Activated CD4-positive, alpha-beta T cell treated with anti-CD3 and anti-CD28 coated beads, Interleukin-2, amount 10 ng/mL, durations not matched to agents 7 days and 5 days (primary cell): ENCODE results near the gene ARFGAP2. TPM values are rescaled to one million over a fixed set of nuclear protein-coding genes. Genes with fewer than 3 reads are reported as not detected.

Experiments
- microRNA-seq: library from miRNA; unstranded; fragments of <30 nt; microRNA quantifications from one replicate; pipeline ENCODE4 v1.2.0, GENCODE V29; 2021; ENCODE audit warnings: borderline microRNAs expressed, borderline replicate concordance
- total RNA-seq, 2 experiments: library from RNA; stranded (reverse); gene quantifications; one replicate each; pipeline ENCODE4 v1.2.3, GENCODE V29; 2021

The ARFGAP2 gene
- total RNA-seq, 2 experiments from 2014 or later, result 88.1 to 103 TPM

Small RNAs within 50 kb of the gene (microRNA-seq; reads per million reads assigned to microRNA genes)
- not detected for gene MIR6745

Other genes starting within 250 kb of the ARFGAP2 start
- gene CSTPP1, start 240.1 kb downstream of the ARFGAP2 start, total RNA-seq, result 10 to 100 TPM; 18.2 to 18.9 TPM
- 1 to 10 TPM; 1.8 to 2.2 TPM for gene PACSIN3, start 9.6 kb upstream of the ARFGAP2 start, total RNA-seq
- gene DDB2, start 38.1 kb upstream of the ARFGAP2 start, total RNA-seq, result 100 to 1,000 TPM; 156 to 166 TPM
- gene ACP2, start 71.9 kb upstream of the ARFGAP2 start, total RNA-seq, result 10 to 100 TPM; 28.0 to 31.7 TPM
- 10 to 100 TPM in 1 of 2 experiments, 1 to 10 TPM in 1; 8.4 to 10.0 TPM for gene NR1H3, start 81.1 kb upstream of the ARFGAP2 start, total RNA-seq
- 10 to 100 TPM; 93.3 to 95.1 TPM for gene MADD, start 93.3 kb upstream of the ARFGAP2 start, total RNA-seq
- gene MYBPC3, start 175.8 kb upstream of the ARFGAP2 start, total RNA-seq, result not detected
- gene SPI1, start 201.7 kb upstream of the ARFGAP2 start, total RNA-seq, result not detected
- 10 to 100 TPM; 22.4 to 28.1 TPM for gene SLC39A13, start 231.7 kb upstream of the ARFGAP2 start, total RNA-seq
- 100 to 1,000 TPM; 153 to 162 TPM for gene PSMC3, start 249.6 kb upstream of the ARFGAP2 start, total RNA-seq